ENCODE measurements around the gene SGK2. TPM values are rescaled to one million over a fixed set of nuclear protein-coding genes. Genes with fewer than 3 reads are reported as not detected.

Gene SGK2
- total RNA-seq, 4 donors from 2014 or later, result 0.33 to 1.2 (median 0.76) TPM

GRCh38 chr20:43563991-43564390 lies 5.2 kb downstream of the SGK2 start:
- no peak for DNase-seq
- H3K36me3 ChIP-seq, result no peaks in the 10 kb centered on the region
- H3K4me1 ChIP-seq, result no peaks in the 10 kb centered on the region
- H3K27me3 ChIP-seq, result no peaks in the 10 kb centered on the region
- no peak overlapping the region for H3K4me3 ChIP-seq (replicated peaks in 1 of 3)
- intact Hi-C loops (cut with DNase I), result no loop called here
- no peak overlapping the region for H3K27ac ChIP-seq
- no peak for TF ChIP-seq POLR2A (IDR thresholded peaks at IDR 0.05)
- TF ChIP-seq CTCF (IDR thresholded peaks at IDR 0.05), result no peak
- no peaks in the 10 kb centered on the region for H3K9me3 ChIP-seq
- 94 to 97% methylated on average over 6 to 7 of the region's 7 CpGs for WGBS, 2 donors

GRCh38 chr20:43564455-43564854 lies 5.6 kb downstream of the SGK2 start:
- intact Hi-C loops (cut with DNase I), result no loop called here
- no peak for DNase-seq
- H3K27ac ChIP-seq, result no peak overlapping the region
- no peaks in the 10 kb centered on the region for H3K4me1 ChIP-seq
- TF ChIP-seq POLR2A (IDR thresholded peaks at IDR 0.05), result no peak
- TF ChIP-seq CTCF (IDR thresholded peaks at IDR 0.05), result no peak
- 96 to 97% methylated on average over 8 of the region's 8 CpGs for WGBS, 2 donors
- H3K27me3 ChIP-seq, result no peaks in the 10 kb centered on the region
- no peaks in the 10 kb centered on the region for H3K36me3 ChIP-seq
- H3K4me3 ChIP-seq (replicated peaks in 1 of 3), result no peak overlapping the region
- H3K9me3 ChIP-seq, result no peaks in the 10 kb centered on the region

GRCh38 chr20:43564993-43565757 lies 6.3 kb downstream of the SGK2 start:
- WGBS, 2 donors, result 63% methylated on average over 5 to 6 of the region's 18 CpGs

DNA sequence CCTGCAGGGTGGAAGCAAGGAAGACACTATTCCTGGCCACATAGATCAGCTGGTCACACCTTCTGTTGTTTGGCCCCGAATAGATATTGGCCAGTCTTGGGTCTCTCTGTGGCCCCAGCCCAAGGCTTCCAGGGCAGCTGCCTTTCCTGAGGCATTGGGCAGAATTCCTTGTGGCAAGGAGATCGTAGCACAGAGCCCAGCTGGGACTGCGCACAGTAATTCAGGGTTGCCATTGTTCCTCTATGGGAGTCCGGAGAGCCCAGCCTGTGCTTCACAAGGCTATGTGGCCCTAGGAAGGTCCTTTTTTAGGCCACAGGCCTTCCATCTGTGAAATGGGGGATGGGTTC lies 6.9 kb downstream of the SGK2 start:
- Histone ChIP-seq H3K4me1 (no peaks in the 10 kb centered on the region), H3K4me3 (replicated peaks in 1 of 3) (no peak overlapping the region), H3K27me3 (no peaks in the 10 kb centered on the region), H3K36me3 (no peaks in the 10 kb centered on the region), H3K27ac (no peak overlapping the region), H3K9me3 (no peaks in the 10 kb centered on the region)
- no peak for DNase-seq
- WGBS, 2 donors, result 87% methylated on average over 3 of the region's 4 CpGs
- TF ChIP-seq CTCF (IDR thresholded peaks at IDR 0.05) (no peak), POLR2A (IDR thresholded peaks at IDR 0.05) (no peak)
- intact Hi-C loops (cut with DNase I), result no loop called here

More at GRCh38 chr20:43564993-43565757, 6.3 kb downstream of the SGK2 start:
- H3K4me1 ChIP-seq, result no peaks in the 10 kb centered on the region
- no peak overlapping the region for H3K27ac ChIP-seq
- H3K36me3 ChIP-seq, result no peaks in the 10 kb centered on the region
- DNase-seq, result no peak
- TF ChIP-seq CTCF (IDR thresholded peaks at IDR 0.05) (no peak), POLR2A (IDR thresholded peaks at IDR 0.05) (no peak)
- no peak overlapping the region for H3K4me3 ChIP-seq (replicated peaks in 1 of 3)
- H3K27me3 ChIP-seq, result no peaks in the 10 kb centered on the region
- H3K9me3 ChIP-seq, result no peaks in the 10 kb centered on the region
- intact Hi-C loops (cut with DNase I), result no loop called here

DNA sequence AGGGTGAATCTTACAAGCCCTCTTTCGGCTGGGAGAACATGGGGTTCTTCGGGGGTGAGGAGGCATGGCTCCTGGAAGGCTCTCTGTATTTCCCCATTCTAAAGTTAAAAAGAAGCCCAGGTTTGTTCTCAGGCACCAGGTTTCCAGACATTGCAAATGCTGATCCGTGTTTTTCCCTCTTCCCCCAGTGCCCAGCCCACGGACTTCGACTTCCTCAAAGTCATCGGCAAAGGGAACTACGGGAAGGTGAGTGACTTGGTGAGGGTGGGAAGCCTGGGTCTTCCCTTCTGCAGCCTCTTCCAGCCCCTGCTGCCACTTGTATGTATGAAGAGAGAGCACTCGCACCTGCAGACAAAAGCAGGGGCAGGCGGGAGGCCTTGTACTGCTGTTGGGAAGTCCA lies 8.7 kb downstream of the SGK2 start:
- intact Hi-C loops (cut with DNase I), result no loop called here
- 95 to 98% methylated on average over 9 of the region's 9 CpGs for WGBS, 2 donors
- Histone ChIP-seq H3K4me1 (no peaks in the 10 kb centered on the region), H3K4me3 (replicated peaks in 1 of 3) (no peak overlapping the region), H3K27ac (no peak overlapping the region), H3K27me3 (no peaks in the 10 kb centered on the region), H3K9me3 (no peaks in the 10 kb centered on the region), H3K36me3 (no peaks in the 10 kb centered on the region)
- no peak for DNase-seq
- TF ChIP-seq POLR2A (IDR thresholded peaks at IDR 0.05), result no peak
- TF ChIP-seq CTCF (IDR thresholded peaks at IDR 0.05), result no peak
